Mesangial cell (primary cell): ENCODE measurements around the gene RALGAPB. TPM values are rescaled to one million over a fixed set of nuclear protein-coding genes. Genes with fewer than 3 reads are reported as not detected.

Experiments
- total RNA-seq: library from RNA; depleted of rRNA; stranded (reverse); fragments of >200 nt; gene quantifications from 2 replicates; pipeline ENCODE4 v1.2.3, GENCODE V29; 2015

Gene RALGAPB
- total RNA-seq = 17.7 and 17.8 TPM in 2 replicates

GRCh38 chr20:38472513-38473366, at the start of gene RALGAPB:
TSS of gene RALGAPB (plus strand) at chr20:38472843. CDS start at chr20:38488433, 15,590 bp downstream.

DNA sequence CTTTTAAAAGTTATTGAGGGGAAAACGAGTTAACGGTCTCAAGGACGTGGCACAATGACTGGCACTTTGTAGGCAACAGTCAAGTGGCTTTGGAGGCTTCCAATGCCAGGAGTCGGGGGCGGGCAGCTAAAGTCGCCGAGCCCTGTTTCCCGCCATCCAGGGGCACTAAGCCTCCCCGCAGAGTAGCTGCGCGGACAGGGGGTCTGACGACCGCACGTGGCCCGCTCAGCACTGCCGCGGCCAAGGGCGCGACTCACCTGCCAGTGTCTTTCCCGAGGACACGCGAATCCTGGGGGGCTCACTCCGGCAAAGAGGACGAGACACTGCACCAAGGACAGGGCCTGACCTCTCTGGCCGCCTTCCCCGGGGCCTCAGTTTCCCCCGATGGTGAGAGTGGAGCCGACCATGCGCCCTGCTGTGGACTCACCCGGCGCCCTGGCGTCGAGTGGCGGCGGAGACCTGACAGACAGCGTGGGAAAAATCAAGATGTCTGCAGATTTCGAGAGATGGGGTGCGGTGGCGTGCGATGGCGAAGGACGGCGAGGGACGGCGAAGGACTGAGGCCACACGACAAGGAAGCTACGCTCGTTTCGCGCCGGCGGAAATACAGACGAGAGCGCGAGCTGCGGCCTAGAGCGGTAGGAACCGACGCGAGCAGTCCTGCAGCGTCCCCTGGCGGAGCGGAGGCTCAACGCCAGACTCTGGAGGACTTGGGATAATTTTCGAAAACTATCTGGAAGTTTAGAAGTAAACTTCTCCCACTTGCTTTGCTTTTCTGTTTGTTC, 37.7 kb upstream of the RALGAPB start, which contains the start of gene SNHG17:
Gene SNHG17 (minus strand): TSS at position 559 of the 785 bp plus-strand sequence.

GRCh38 chr20:38581013-38581412, 108.4 kb downstream of the RALGAPB start, which contains the start of gene ADIG:
TSS of gene ADIG (plus strand) at chr20:38581197. CDS start at chr20:38581251, 54 bp downstream.

DNA sequence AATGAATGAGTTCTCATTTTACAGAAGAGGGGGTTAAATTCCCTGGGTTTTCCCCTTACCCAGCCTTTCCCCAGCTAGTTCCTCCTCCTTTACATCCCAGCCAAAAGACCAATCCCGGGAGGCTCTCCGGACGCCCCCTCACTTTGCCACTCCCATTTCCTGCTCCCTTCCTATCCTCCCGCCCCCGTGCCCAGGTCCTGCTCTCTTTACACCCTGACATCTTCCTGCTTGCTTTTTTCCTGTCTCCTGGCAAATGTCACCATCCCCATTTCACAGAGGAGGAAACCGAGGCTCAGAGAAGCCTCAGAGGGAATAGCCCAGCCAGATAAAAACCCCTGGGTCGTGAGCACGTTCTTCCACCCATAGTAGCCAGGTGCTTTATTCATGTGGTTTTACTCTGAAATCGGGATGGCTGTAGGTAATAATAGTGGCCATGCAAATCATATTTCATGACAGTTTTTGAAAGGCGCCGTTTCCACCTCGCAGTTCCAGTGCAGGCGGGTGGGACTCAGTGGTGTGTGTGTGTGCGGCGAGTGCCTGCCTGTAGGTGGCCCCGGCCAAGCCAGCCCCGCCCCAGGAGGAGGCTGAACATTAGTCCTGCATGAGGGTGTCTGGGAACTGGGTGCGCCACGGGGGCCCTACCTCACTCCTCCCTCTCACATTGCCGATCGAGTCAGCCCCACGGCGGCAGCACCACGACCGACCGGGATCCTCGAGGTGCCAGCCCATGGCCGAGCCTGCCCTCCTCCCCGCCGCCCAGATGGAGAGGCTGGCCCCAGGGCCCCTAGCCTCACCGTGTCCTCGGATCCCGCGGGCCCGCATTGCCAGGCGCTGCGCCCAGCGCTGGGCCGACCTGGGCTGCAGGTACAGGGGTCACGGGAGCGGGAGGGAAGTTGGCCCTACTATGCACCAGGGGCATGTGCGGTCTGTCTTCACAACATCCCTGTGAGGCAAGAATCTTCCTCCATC, 128.9 kb downstream of the RALGAPB start, which contains the start of gene ARHGAP40:
Gene ARHGAP40 (plus strand): TSS at position 594 of the 969 bp plus-strand sequence.

Other genes with a start within 250 kb of the RALGAPB start
- gene KIAA1755, start 212.1 kb upstream of the RALGAPB start, total RNA-seq = 6.3 and 7.5 TPM in 2 replicates
- gene BPI, start 168.7 kb upstream of the RALGAPB start, total RNA-seq = 0.33 TPM in 1 of 2 replicates, not detected in the other
- gene LBP, start 126.4 kb upstream of the RALGAPB start, total RNA-seq = not detected in 2 replicates
- gene SNHG17, start 37.5 kb upstream of the RALGAPB start, total RNA-seq = 49.5 and 50.6 TPM in 2 replicates
- not detected in 2 replicates for gene ADIG, start 108.4 kb downstream of the RALGAPB start, total RNA-seq
- 1.5 and 3.0 TPM in 2 replicates for gene ARHGAP40, start 129.0 kb downstream of the RALGAPB start, total RNA-seq